MCF 10A (cell line): ENCODE data around the gene ANKAR. TPM values are rescaled to one million over a fixed set of nuclear protein-coding genes. Genes with fewer than 3 reads are reported as not detected.

Source experiments
- BruUV-seq: library from RNA; stranded (reverse); fragments of 400-500 nt; replicated peaks from 2 replicates; lab custom pipeline; 2021; lab: Mats Ljungman, UMichigan
- CTCF ChIA-PET: fragments of 300-600 bp; sonication (Branson Sonifier 250); formaldehyde crosslinking; extraction: SDS; loops from one replicate; lab custom pipeline; 2021; ENCODE audit warnings: antibody characterized with exemption, inconsistent platforms; lab: Yijun Ruan, JAX
- POLR2A ChIA-PET: fragments of 300-600, 350-650 bp; sonication (Branson Sonifier 250); formaldehyde crosslinking; extraction: SDS; loops from one replicate; lab custom pipeline; 2020; ENCODE audit warnings: antibody characterized with exemption, inconsistent platforms; lab: Yijun Ruan, JAX
- DNase-seq: peaks from one replicate; pipeline ENCODE4 v3.0.0-alpha.2; 2018; ENCODE audit not compliant: unreplicated experiment
- H3K27ac Mint-ChIP-seq: one replicate; pipeline ENCODE4 v1.8.0; 2022; ENCODE audit warnings: mild to moderate bottlenecking, low read depth, mixed read lengths; ENCODE audit not compliant: unreplicated experiment
- H3K27me3 Mint-ChIP-seq: one replicate; pipeline ENCODE4 v1.8.0; 2022; ENCODE audit warnings: mixed read lengths; ENCODE audit not compliant: insufficient read depth, unreplicated experiment
- H3K36me3 Mint-ChIP-seq: one replicate; pipeline ENCODE4 v1.8.0; 2022; ENCODE audit warnings: mild to moderate bottlenecking, moderate library complexity, mixed read lengths; ENCODE audit not compliant: insufficient read depth, unreplicated experiment
- H3K4me1 Mint-ChIP-seq: one replicate; pipeline ENCODE4 v1.8.0; 2022; ENCODE audit warnings: mixed read lengths; ENCODE audit not compliant: insufficient read depth, unreplicated experiment
- H3K4me3 Mint-ChIP-seq: one replicate; pipeline ENCODE4 v1.8.0; 2022; ENCODE audit warnings: mild to moderate bottlenecking, moderate library complexity, mixed read lengths; ENCODE audit not compliant: unreplicated experiment
- H3K9me3 Mint-ChIP-seq: one replicate; pipeline ENCODE4 v1.8.0; 2022; ENCODE audit warnings: mixed read lengths; ENCODE audit not compliant: unreplicated experiment
- CTCF ChIP-seq: fragments of 200-600 bp; IDR thresholded peaks from one replicate; pipeline ENCODE4 v1.8.0; 2022; ENCODE audit warnings: antibody characterized with exemption, mild to moderate bottlenecking; ENCODE audit not compliant: unreplicated experiment
- intact Hi-C: fragments of 100-400 bp; cut with micrococcal nuclease; formaldehyde crosslinking; loops from 2 replicates; pipeline ENCODE4 v1.14.1; 2022
- total RNA-seq: library from RNA; stranded (reverse); gene quantifications from 2 replicates; pipeline ENCODE4 v1.2.3, GENCODE V29; 2022

The ANKAR gene
- total RNA-seq, 1 experiment from 2014 or later, result 4.6 TPM

GRCh38 chr2:189641002-189641401 lies 33.5 kb upstream of the ANKAR start:
- intact Hi-C loops, result no loop called here
- Mint-ChIP-seq H3K4me3 (no peak overlapping the region), H3K9me3 (peaks cover 7% of the 10 kb centered on the region), H3K4me1 (no peaks in the 10 kb centered on the region), H3K36me3 (no peaks in the 10 kb centered on the region), H3K27me3 (no peaks in the 10 kb centered on the region), H3K27ac (no peak overlapping the region)
- no peak for DNase-seq
- no TSS peak for BruUV-seq
- POLR2A ChIA-PET, result interaction anchor here (0.6 kb wide), 1 partner anchor 75 kb away, joined by 3 read pairs; no protein-coding TSS in a partner anchor
- no peak for TF ChIP-seq CTCF
- CTCF ChIA-PET, result interaction anchor here (0.6 to 1.2 kb wide), 3 partner anchors 13 to 200 kb away, joined by 3 to 4 read pairs (median 3); no protein-coding TSS in a partner anchor

GRCh38 chr2:189641590-189641989 lies 32.9 kb upstream of the ANKAR start:
- H3K4me1 Mint-ChIP-seq, result no peaks in the 10 kb centered on the region
- ChIA-PET POLR2A (interaction anchor here (0.6 kb wide), 1 partner anchor 76 kb away, joined by 3 read pairs; no protein-coding TSS in a partner anchor), CTCF (interaction anchor here (0.5 to 1.7 kb wide), 6 partner anchors 13 to 201 kb away, joined by 3 to 4 read pairs (median 3); no protein-coding TSS in a partner anchor)
- H3K27ac Mint-ChIP-seq, result no peak overlapping the region
- H3K36me3 Mint-ChIP-seq, result no peaks in the 10 kb centered on the region
- no peaks in the 10 kb centered on the region for H3K27me3 Mint-ChIP-seq
- H3K4me3 Mint-ChIP-seq, result no peak overlapping the region
- intact Hi-C loops, result no loop called here
- peaks cover 7% of the 10 kb centered on the region for H3K9me3 Mint-ChIP-seq
- no peak for DNase-seq
- no peak for TF ChIP-seq CTCF
- no TSS peak for BruUV-seq

- H3K27ac Mint-ChIP-seq, result no peak overlapping the region
- no peak overlapping the region for H3K4me3 Mint-ChIP-seq
- POLR2A ChIA-PET, result no interaction called here
- H3K27me3 Mint-ChIP-seq, result no peaks in the 10 kb centered on the region
- no TSS peak for BruUV-seq
- no peaks in the 10 kb centered on the region for H3K36me3 Mint-ChIP-seq
- H3K9me3 Mint-ChIP-seq, result peaks cover 2% of the 10 kb centered on the region
- intact Hi-C loops, result no loop called here
- DNase-seq, result no peak
- no peaks in the 10 kb centered on the region for H3K4me1 Mint-ChIP-seq
- CTCF ChIA-PET, result interaction anchor here (0.6 kb wide), 1 partner anchor 101 kb away, joined by 4 read pairs; no protein-coding TSS in a partner anchor
- TF ChIP-seq CTCF, result no peak
Observed at GRCh38 chr2:189646521-189646920, 27.9 kb upstream of the ANKAR start.

- no peak overlapping the region for H3K27ac Mint-ChIP-seq
- no peaks in the 10 kb centered on the region for H3K27me3 Mint-ChIP-seq
- POLR2A ChIA-PET, result no interaction called here
- no TSS peak for BruUV-seq
- intact Hi-C loops, result no loop called here
- H3K4me1 Mint-ChIP-seq, result no peaks in the 10 kb centered on the region
- no peak overlapping the region for H3K4me3 Mint-ChIP-seq
- TF ChIP-seq CTCF, result no peak
- peaks cover 8% of the 10 kb centered on the region for H3K9me3 Mint-ChIP-seq
- CTCF ChIA-PET, result interaction anchor here (4.8 kb wide), 1 partner anchor 11 kb away, joined by 42 read pairs; the partner anchor contains the start of gene ASNSD1
- DNase-seq, result no peak
- no peaks in the 10 kb centered on the region for H3K36me3 Mint-ChIP-seq
Observed at GRCh38 chr2:189648846-189649509, 25.5 kb upstream of the ANKAR start.
